WTC11 (cell line): ENCODE results near the gene SBK3.

ENCODE experiments used
- ETV6 ChIP-seq: sonication (generic); formaldehyde crosslinking; IDR thresholded peaks from 2 replicates; pipeline ENCODE4 v1.8.1; 2022; ENCODE audit warnings: mild to moderate bottlenecking, missing genetic modification reagents
- FOXK1 ChIP-seq: sonication (generic); formaldehyde crosslinking; IDR thresholded peaks from 2 replicates; pipeline ENCODE4 v1.8.0; 2022; ENCODE audit warnings: mild to moderate bottlenecking, moderate library complexity, missing genetic modification reagents
- GTF2I ChIP-seq: fragments of 250-450 bp; sonication (Bioruptor Pico); conservative IDR thresholded peaks from 2 replicates; pipeline ENCODE4 v1.4.0; 2021; ENCODE audit warnings: mild to moderate bottlenecking
- IRF2 ChIP-seq: sonication (generic); formaldehyde crosslinking; IDR thresholded peaks from 2 replicates; pipeline ENCODE4 v1.8.0; 2022; ENCODE audit warnings: low read depth, missing genetic modification reagents, borderline replicate concordance
- ZNF423 ChIP-seq: fragments of 250-450 bp; sonication (Bioruptor Pico); IDR thresholded peaks from 2 replicates; pipeline ENCODE4 v2.1.2; 2022; ENCODE audit warnings: mild to moderate bottlenecking, moderate library complexity
- TF ChIP-seq, protein P1 (sequence below): fragments of 200-600 bp; IDR thresholded peaks from 2 replicates; pipeline ENCODE4 v1.8.0; 2022; ENCODE audit warnings: antibody characterized with exemption
- TF ChIP-seq, protein P2 (sequence below): sonication (generic); formaldehyde crosslinking; IDR thresholded peaks from 2 replicates; pipeline ENCODE4 v1.8.0; 2022; ENCODE audit warnings: mild to moderate bottlenecking, missing genetic modification reagents
- TF ChIP-seq, protein P3 (sequence below): sonication (generic); formaldehyde crosslinking; IDR thresholded peaks from 2 replicates; pipeline ENCODE4 v1.8.1; 2022; ENCODE audit warnings: low read depth, mild to moderate bottlenecking, moderate library complexity, missing genetic modification reagents, borderline replicate concordance
- TF ChIP-seq, protein P4 (sequence below): sonication (generic); formaldehyde crosslinking; IDR thresholded peaks from 2 replicates; pipeline ENCODE4 v1.8.1; 2023; ENCODE audit warnings: mild to moderate bottlenecking, missing genetic modification reagents

DNA sequence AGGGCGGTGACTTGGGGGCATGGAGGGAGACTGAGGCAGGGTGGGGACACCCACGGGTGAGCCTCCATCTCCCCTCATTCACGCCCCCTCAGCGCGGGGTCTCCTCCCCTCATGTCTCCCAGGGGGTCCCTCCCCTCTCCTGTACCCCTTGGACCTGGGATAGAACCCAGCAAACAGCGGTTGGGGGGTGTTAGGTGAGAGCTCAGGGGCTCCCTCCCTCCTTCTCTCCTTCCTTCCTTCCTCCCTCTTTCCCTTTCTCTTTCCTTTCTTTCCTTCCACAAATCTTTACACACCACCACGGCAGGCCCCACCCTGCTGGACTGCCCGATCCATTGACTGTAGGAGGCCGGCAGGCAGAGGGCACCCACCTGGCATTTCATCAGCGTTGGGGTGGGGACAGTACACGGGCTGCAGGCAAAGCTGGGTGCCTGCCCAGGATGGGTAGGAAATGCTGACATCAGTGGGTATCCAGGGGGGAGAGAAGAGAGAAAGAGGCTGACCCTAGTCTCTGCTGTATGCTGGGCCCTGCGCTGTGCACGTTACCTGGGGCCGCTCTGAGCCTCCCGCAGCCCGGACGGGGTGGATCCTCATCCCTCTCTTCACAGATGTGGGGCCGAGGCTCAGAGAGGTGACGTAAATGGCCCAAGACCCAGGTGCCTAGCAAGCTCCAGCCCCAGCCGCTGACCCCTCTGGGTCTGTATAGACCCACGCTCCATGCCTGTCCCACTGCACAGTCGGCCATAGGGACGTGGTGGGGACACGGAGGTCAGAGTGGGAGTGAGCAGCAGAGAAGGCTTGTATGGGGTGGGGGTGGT is 53.6 kb downstream of the SBK3 start:
- TF ChIP-seq FOXK1 (CRISPR knock-in tag) (no peak), GTF2I (CRISPR knock-in tag) (no peak), ETV6 (CRISPR knock-in tag) (no peak), IRF2 (no peak), ZNF423 (CRISPR knock-in tag) (no peak)
- TF ChIP-seq, protein P1, sequence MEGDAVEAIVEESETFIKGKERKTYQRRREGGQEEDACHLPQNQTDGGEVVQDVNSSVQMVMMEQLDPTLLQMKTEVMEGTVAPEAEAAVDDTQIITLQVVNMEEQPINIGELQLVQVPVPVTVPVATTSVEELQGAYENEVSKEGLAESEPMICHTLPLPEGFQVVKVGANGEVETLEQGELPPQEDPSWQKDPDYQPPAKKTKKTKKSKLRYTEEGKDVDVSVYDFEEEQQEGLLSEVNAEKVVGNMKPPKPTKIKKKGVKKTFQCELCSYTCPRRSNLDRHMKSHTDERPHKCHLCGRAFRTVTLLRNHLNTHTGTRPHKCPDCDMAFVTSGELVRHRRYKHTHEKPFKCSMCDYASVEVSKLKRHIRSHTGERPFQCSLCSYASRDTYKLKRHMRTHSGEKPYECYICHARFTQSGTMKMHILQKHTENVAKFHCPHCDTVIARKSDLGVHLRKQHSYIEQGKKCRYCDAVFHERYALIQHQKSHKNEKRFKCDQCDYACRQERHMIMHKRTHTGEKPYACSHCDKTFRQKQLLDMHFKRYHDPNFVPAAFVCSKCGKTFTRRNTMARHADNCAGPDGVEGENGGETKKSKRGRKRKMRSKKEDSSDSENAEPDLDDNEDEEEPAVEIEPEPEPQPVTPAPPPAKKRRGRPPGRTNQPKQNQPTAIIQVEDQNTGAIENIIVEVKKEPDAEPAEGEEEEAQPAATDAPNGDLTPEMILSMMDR: no peak
- TF ChIP-seq, protein P2, sequence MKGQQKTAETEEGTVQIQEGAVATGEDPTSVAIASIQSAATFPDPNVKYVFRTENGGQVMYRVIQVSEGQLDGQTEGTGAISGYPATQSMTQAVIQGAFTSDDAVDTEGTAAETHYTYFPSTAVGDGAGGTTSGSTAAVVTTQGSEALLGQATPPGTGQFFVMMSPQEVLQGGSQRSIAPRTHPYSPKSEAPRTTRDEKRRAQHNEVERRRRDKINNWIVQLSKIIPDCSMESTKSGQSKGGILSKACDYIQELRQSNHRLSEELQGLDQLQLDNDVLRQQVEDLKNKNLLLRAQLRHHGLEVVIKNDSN: no peak
- TF ChIP-seq, protein P3, sequence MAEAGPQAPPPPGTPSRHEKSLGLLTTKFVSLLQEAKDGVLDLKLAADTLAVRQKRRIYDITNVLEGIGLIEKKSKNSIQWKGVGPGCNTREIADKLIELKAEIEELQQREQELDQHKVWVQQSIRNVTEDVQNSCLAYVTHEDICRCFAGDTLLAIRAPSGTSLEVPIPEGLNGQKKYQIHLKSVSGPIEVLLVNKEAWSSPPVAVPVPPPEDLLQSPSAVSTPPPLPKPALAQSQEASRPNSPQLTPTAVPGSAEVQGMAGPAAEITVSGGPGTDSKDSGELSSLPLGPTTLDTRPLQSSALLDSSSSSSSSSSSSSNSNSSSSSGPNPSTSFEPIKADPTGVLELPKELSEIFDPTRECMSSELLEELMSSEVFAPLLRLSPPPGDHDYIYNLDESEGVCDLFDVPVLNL: no peak
- TF ChIP-seq, protein P4, sequence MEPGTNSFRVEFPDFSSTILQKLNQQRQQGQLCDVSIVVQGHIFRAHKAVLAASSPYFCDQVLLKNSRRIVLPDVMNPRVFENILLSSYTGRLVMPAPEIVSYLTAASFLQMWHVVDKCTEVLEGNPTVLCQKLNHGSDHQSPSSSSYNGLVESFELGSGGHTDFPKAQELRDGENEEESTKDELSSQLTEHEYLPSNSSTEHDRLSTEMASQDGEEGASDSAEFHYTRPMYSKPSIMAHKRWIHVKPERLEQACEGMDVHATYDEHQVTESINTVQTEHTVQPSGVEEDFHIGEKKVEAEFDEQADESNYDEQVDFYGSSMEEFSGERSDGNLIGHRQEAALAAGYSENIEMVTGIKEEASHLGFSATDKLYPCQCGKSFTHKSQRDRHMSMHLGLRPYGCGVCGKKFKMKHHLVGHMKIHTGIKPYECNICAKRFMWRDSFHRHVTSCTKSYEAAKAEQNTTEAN (CRISPR knock-in tag): no peak
